Panc1 (cell line): ENCODE measurements around the gene TLCD1.

Experiments
- POLR2AphosphoS5 ChIP-seq: IDR thresholded peaks from 2 replicates; pipeline ENCODE4 v1.6.1; 2012; ENCODE audit warnings: mild to moderate bottlenecking, low read depth, low read length, moderate library complexity
- SIN3A ChIP-seq: IDR thresholded peaks from 2 replicates; pipeline ENCODE4 v1.6.1; 2012; ENCODE audit warnings: low read depth, mild to moderate bottlenecking, low read length, moderate library complexity, borderline replicate concordance; ENCODE audit not compliant: insufficient read depth
- TF ChIP-seq, protein P1 (sequence below): fragments of 450-650 bp; IDR thresholded peaks from 2 replicates; pipeline ENCODE4 v1.5.1; 2017; ENCODE audit warnings: mild to moderate bottlenecking
- TF ChIP-seq, protein P2 (sequence below), 2 experiments: IDR thresholded peaks; 2 replicates each; pipeline ENCODE4 v1.6.1; 2011 to 2012; ENCODE audit warnings: low read depth in 2 of 2, control low read depth in 1 of 2, low read length in 1 of 2, mild to moderate bottlenecking in 1 of 2, moderate library complexity in 1 of 2; ENCODE audit not compliant: insufficient read depth in 1 of 2

DNA sequence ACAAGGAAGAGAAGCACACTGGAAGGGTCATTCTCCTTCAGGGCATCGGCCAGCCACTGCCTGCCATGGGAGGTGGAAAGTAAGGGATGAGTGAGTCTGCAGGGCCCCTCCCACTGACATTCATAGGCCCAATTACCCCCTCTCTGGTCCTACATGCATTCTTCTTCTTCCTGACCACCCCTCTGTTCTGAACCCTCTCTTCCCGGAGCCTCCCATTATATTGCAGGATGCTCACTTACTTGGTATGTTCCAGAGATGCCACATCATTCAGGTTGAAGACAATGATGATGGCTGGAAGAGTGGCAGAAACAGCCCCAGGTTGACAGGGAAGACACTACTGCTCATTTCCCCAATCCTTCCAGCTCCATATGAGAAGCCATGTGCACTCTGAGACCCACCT lies 10.8 kb downstream of the TLCD1 start:
- TF ChIP-seq, protein P1, sequence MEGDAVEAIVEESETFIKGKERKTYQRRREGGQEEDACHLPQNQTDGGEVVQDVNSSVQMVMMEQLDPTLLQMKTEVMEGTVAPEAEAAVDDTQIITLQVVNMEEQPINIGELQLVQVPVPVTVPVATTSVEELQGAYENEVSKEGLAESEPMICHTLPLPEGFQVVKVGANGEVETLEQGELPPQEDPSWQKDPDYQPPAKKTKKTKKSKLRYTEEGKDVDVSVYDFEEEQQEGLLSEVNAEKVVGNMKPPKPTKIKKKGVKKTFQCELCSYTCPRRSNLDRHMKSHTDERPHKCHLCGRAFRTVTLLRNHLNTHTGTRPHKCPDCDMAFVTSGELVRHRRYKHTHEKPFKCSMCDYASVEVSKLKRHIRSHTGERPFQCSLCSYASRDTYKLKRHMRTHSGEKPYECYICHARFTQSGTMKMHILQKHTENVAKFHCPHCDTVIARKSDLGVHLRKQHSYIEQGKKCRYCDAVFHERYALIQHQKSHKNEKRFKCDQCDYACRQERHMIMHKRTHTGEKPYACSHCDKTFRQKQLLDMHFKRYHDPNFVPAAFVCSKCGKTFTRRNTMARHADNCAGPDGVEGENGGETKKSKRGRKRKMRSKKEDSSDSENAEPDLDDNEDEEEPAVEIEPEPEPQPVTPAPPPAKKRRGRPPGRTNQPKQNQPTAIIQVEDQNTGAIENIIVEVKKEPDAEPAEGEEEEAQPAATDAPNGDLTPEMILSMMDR: no peak
- TF ChIP-seq, protein P2, sequence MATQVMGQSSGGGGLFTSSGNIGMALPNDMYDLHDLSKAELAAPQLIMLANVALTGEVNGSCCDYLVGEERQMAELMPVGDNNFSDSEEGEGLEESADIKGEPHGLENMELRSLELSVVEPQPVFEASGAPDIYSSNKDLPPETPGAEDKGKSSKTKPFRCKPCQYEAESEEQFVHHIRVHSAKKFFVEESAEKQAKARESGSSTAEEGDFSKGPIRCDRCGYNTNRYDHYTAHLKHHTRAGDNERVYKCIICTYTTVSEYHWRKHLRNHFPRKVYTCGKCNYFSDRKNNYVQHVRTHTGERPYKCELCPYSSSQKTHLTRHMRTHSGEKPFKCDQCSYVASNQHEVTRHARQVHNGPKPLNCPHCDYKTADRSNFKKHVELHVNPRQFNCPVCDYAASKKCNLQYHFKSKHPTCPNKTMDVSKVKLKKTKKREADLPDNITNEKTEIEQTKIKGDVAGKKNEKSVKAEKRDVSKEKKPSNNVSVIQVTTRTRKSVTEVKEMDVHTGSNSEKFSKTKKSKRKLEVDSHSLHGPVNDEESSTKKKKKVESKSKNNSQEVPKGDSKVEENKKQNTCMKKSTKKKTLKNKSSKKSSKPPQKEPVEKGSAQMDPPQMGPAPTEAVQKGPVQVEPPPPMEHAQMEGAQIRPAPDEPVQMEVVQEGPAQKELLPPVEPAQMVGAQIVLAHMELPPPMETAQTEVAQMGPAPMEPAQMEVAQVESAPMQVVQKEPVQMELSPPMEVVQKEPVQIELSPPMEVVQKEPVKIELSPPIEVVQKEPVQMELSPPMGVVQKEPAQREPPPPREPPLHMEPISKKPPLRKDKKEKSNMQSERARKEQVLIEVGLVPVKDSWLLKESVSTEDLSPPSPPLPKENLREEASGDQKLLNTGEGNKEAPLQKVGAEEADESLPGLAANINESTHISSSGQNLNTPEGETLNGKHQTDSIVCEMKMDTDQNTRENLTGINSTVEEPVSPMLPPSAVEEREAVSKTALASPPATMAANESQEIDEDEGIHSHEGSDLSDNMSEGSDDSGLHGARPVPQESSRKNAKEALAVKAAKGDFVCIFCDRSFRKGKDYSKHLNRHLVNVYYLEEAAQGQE (IDR thresholded peaks at IDR 0.05; ENCODE audit: insufficient read depth in 1 of 2, low read depth in 2 of 2, low read length in 1 of 2): no peak
- TF ChIP-seq POLR2AphosphoS5 (no peak), SIN3A (no peak)
